HEK293T (cell line): ENCODE measurements around the gene TTC31.

Source experiments
- CTCF ChIA-PET: fragments of 350-600 bp; formaldehyde crosslinking; extraction: SDS; loops from one replicate; lab custom pipeline; 2021; ENCODE audit warnings: antibody characterized with exemption, inconsistent platforms; lab: Yijun Ruan, JAX
- POLR2A ChIA-PET: fragments of 350-600 bp; formaldehyde crosslinking; extraction: SDS; loops from one replicate; lab custom pipeline; 2020; ENCODE audit warnings: antibody characterized with exemption, inconsistent platforms; lab: Yijun Ruan, JAX
- DNase-seq: peaks from one replicate; pipeline ENCODE4 v3.0.0; 2012; ENCODE audit warnings: mixed read lengths; ENCODE audit errors: extremely low spot score
- ARNT ChIP-seq: fragments of 450-650 bp; IDR thresholded peaks from 2 replicates; pipeline ENCODE4 v1.6.1; 2017; ENCODE audit warnings: mild to moderate bottlenecking
- BHLHE40 ChIP-seq: fragments of 450-650 bp; IDR thresholded peaks from 2 replicates; pipeline ENCODE4 v1.6.1; 2016; ENCODE audit warnings: mild to moderate bottlenecking, moderate library complexity, borderline replicate concordance
- CTBP1 ChIP-seq: fragments of 450-650 bp; IDR thresholded peaks from 2 replicates; pipeline ENCODE4 v1.6.1; 2016; ENCODE audit warnings: borderline replicate concordance
- ELF4 ChIP-seq: fragments of 450-650 bp; IDR thresholded peaks from 2 replicates; pipeline ENCODE4 v1.6.1; 2017; ENCODE audit warnings: antibody characterized with exemption
- FOXA1 ChIP-seq: fragments of 450-650 bp; IDR thresholded peaks from 2 replicates; pipeline ENCODE4 v1.6.1; 2016; ENCODE audit warnings: mild to moderate bottlenecking
- FOXK2 ChIP-seq: fragments of 450-650 bp; IDR thresholded peaks from 2 replicates; pipeline ENCODE4 v1.6.1; 2016; ENCODE audit warnings: mild to moderate bottlenecking
- FOXM1 ChIP-seq: fragments of 450-650 bp; IDR thresholded peaks from 2 replicates; pipeline ENCODE4 v1.6.1; 2017; ENCODE audit warnings: mild to moderate bottlenecking, borderline replicate concordance
- HDGF ChIP-seq: fragments of 450-650 bp; IDR thresholded peaks from 2 replicates; pipeline ENCODE4 v1.6.1; 2017; ENCODE audit warnings: antibody characterized with exemption, borderline replicate concordance
- L3MBTL2 ChIP-seq: fragments of 450-650 bp; conservative IDR thresholded peaks from 2 replicates; pipeline ENCODE4 v1.6.1; 2016; ENCODE audit warnings: mild to moderate bottlenecking
- LEF1 ChIP-seq: fragments of 450-650 bp; IDR thresholded peaks from 2 replicates; pipeline ENCODE4 v1.6.1; 2017; ENCODE audit warnings: mild to moderate bottlenecking, borderline replicate concordance
- NFRKB ChIP-seq: fragments of 450-650 bp; IDR thresholded peaks from 2 replicates; pipeline ENCODE4 v1.6.1; 2016; ENCODE audit warnings: mild to moderate bottlenecking, moderate library complexity
- PKNOX1 ChIP-seq: fragments of 450-650 bp; IDR thresholded peaks from 2 replicates; pipeline ENCODE4 v1.6.1; 2016
- SP1 ChIP-seq: fragments of 450-650 bp; IDR thresholded peaks from 2 replicates; pipeline ENCODE4 v1.6.1; 2017
- SUZ12 ChIP-seq: fragments of 450-650 bp; IDR thresholded peaks from 2 replicates; pipeline ENCODE4 v1.6.1; 2016; ENCODE audit warnings: mild to moderate bottlenecking
- TARDBP ChIP-seq: fragments of 450-650 bp; IDR thresholded peaks from 2 replicates; pipeline ENCODE4 v1.6.1; 2016
- ZNF384 ChIP-seq: fragments of 450-650 bp; IDR thresholded peaks from 2 replicates; pipeline ENCODE4 v1.6.1; 2016

The TTC31 gene

GRCh38 chr2:74497777-74498499 is 15.1 kb downstream of the TTC31 start:
- ChIA-PET CTCF (no interaction called here), POLR2A (no interaction called here)
- no peak for DNase-seq
- no peak for TF ChIP-seq BHLHE40
- TF ChIP-seq ARNT = no peak

GRCh38 chr2:74498500-74499266 is 15.8 kb downstream of the TTC31 start:
- CTCF ChIA-PET = no interaction called here
- TF ChIP-seq FOXM1 (no peak), NFRKB (no peak)
- no peak for DNase-seq
- POLR2A ChIA-PET = no interaction called here

GRCh38 chr2:74499267-74499939 is 16.5 kb downstream of the TTC31 start, which contains the start of gene LBX2:
LBX2 (minus strand) TSS chr2:74499603; CDS start chr2:74499537, 66 bp downstream.
- ChIA-PET POLR2A (no interaction called here), CTCF (no interaction called here)
- no peak for DNase-seq
- no peak for TF ChIP-seq TARDBP
- TF ChIP-seq ZNF384 = no peak
- no peak for TF ChIP-seq PKNOX1
- TF ChIP-seq L3MBTL2 = no peak
- TF ChIP-seq CTBP1 = no peak
- TF ChIP-seq ARNT = no peak
- TF ChIP-seq FOXM1 = no peak
- no peak for TF ChIP-seq HDGF
- TF ChIP-seq LEF1 = no peak
- no peak for TF ChIP-seq SUZ12
- TF ChIP-seq NFRKB = no peak

GRCh38 chr2:74499940-74500577 is 17.2 kb downstream of the TTC31 start:
- no peak for TF ChIP-seq ARNT
- TF ChIP-seq FOXM1 = no peak
- no peak for TF ChIP-seq ZNF384
- no peak for TF ChIP-seq FOXA1
- TF ChIP-seq ELF4 = no peak
- TF ChIP-seq TARDBP = no peak
- no peak for TF ChIP-seq FOXK2
- TF ChIP-seq SP1 = no peak
- TF ChIP-seq L3MBTL2 = no peak
- TF ChIP-seq CTBP1 = no peak
- TF ChIP-seq HDGF = no peak
- TF ChIP-seq BHLHE40 = no peak
- no peak for TF ChIP-seq SUZ12
- TF ChIP-seq NFRKB = no peak
- no peak for TF ChIP-seq PKNOX1
- TF ChIP-seq LEF1 = no peak
- no peak for DNase-seq
- ChIA-PET CTCF (no interaction called here), POLR2A (interaction anchor here (1.0 to 2.9 kb wide), 4 partner anchors 9 to 31 kb away, joined by 3 to 18 read pairs (median 7); partner anchors contain the start of genes CCDC142, MRPL53 and TTC31)

GRCh38 chr2:74500578-74500946 is 17.7 kb downstream of the TTC31 start:
- no peak for DNase-seq
- POLR2A ChIA-PET = interaction anchor here (1.0 to 2.9 kb wide), 5 partner anchors 10 to 88 kb away, joined by 3 to 18 read pairs (median 5); partner anchors contain the start of genes CCDC142, MRPL53 and TTC31
- CTCF ChIA-PET = no interaction called here
- no peak for TF ChIP-seq FOXA1
- no peak for TF ChIP-seq LEF1
- no peak for TF ChIP-seq NFRKB
- TF ChIP-seq SUZ12 = no peak
- no peak for TF ChIP-seq TARDBP
- TF ChIP-seq CTBP1 = no peak
- no peak for TF ChIP-seq ZNF384
- no peak for TF ChIP-seq HDGF
- no peak for TF ChIP-seq BHLHE40
- TF ChIP-seq FOXK2 = no peak
- TF ChIP-seq FOXM1 = no peak
- no peak for TF ChIP-seq ARNT

GRCh38 chr2:74501335-74502071 is 18.6 kb downstream of the TTC31 start:
- ChIA-PET CTCF (interaction anchor here (0.6 kb wide), 1 partner anchor 15 kb away, joined by 5 read pairs; no protein-coding TSS in a partner anchor), POLR2A (interaction anchor here (1.0 to 2.9 kb wide), 5 partner anchors 9 to 87 kb away, joined by 3 to 18 read pairs (median 5); partner anchors contain the start of genes CCDC142 and TTC31)
- TF ChIP-seq BHLHE40 = no peak
- TF ChIP-seq HDGF = no peak
- no peak for TF ChIP-seq FOXK2
- TF ChIP-seq ARNT = no peak
- no peak for TF ChIP-seq SP1
- no peak for TF ChIP-seq ZNF384
- TF ChIP-seq L3MBTL2 = no peak
- TF ChIP-seq CTBP1 = no peak
- TF ChIP-seq PKNOX1 = no peak
- no peak for TF ChIP-seq ELF4
- TF ChIP-seq FOXM1 = no peak
- TF ChIP-seq TARDBP = no peak
- TF ChIP-seq SUZ12 = no peak
- no peak for TF ChIP-seq NFRKB
- TF ChIP-seq LEF1 = no peak
- no peak for DNase-seq
